ENCODE measurements around the gene CCDC170. TPM values are rescaled to one million over a fixed set of nuclear protein-coding genes. Genes with fewer than 3 reads are reported as not detected.
A peak's percentile ranks its signal among the peaks of the same experiment; 100 is the strongest.
"Not testable (repeated sequence)": the region's sequence is repeated elsewhere in the genome, so short reads cannot be mapped to it uniquely, and the experiment has no call there.

The CCDC170 gene
- total RNA-seq, 1 donor from 2014 or later = 1.9 TPM

DNA sequence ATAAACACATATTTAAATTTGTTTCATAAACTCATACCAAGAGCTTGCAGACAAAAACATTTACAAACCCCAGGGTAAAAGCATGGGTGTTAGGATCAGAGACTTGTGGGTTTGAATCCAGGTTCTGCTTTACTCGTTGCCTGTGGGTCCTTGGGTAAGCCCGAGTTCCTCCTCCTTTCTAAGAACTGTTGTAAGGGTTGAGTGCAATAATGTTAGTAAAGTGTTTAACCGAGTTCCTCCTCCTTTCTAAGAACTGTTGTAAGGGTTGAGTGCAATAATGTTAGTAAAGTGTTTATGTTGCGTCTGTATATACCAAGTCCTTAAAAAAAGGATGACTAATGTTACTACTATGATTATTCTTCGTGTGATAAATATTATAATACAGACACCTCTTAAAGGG is 18.7 kb downstream of the CCDC170 start:
- Mint-ChIP-seq H3K9me3 (peaks cover 5% of the 10 kb centered on the region), H3K4me3 (no peak overlapping the region), H3K27ac (no peak overlapping the region), H3K36me3 (no peaks in the 10 kb centered on the region), H3K27me3 (no peaks in the 10 kb centered on the region), H3K4me1 (ENCODE audit: unreplicated experiment) (no peaks in the 10 kb centered on the region)
- DNase-seq (ENCODE audit: extremely low spot score, unreplicated experiment) = peak; percentile 2
- TF ChIP-seq, protein P1, sequence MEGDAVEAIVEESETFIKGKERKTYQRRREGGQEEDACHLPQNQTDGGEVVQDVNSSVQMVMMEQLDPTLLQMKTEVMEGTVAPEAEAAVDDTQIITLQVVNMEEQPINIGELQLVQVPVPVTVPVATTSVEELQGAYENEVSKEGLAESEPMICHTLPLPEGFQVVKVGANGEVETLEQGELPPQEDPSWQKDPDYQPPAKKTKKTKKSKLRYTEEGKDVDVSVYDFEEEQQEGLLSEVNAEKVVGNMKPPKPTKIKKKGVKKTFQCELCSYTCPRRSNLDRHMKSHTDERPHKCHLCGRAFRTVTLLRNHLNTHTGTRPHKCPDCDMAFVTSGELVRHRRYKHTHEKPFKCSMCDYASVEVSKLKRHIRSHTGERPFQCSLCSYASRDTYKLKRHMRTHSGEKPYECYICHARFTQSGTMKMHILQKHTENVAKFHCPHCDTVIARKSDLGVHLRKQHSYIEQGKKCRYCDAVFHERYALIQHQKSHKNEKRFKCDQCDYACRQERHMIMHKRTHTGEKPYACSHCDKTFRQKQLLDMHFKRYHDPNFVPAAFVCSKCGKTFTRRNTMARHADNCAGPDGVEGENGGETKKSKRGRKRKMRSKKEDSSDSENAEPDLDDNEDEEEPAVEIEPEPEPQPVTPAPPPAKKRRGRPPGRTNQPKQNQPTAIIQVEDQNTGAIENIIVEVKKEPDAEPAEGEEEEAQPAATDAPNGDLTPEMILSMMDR (conservative IDR thresholded peaks at IDR 0.05) = no peak

DNA sequence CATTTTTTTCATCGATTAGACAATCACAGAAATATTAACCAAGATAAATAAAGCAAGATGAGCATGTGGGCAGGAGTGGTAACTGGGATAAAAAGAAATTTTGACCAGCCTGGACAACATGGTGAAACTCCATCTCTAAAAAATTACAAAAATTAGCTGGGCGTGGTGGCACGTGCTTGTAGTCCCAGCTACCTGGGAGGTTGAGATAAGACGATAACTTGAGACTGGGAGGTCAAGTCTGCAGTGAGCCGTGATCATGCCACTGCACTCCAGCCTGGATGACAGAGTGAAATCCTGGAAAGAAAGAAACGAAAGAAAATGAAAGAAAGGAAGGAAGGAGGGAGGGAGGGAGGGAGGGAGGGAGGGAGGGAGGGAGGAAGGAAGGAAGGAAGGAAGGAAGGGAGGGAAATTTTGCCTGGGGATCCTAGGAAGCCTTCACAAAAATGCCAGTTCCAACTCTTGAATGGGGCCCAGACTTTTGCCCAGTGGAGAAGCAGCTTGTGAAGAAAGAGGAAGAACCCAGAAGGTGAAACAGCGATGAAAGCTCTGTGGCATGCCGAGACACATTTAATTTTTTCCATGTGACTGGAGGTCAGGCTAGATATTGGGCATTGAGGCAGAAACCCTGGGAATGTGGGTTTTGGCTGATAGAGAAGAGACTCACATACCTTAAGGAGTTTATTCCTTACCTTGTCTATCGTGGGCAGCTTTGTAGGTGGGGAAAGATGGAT is 20.3 kb downstream of the CCDC170 start:
- no peak for DNase-seq (ENCODE audit: extremely low spot score, unreplicated experiment)
- peaks cover 5% of the 10 kb centered on the region for H3K9me3 Mint-ChIP-seq
- TF ChIP-seq, protein P1 (conservative IDR thresholded peaks at IDR 0.05) = no peak
- no peaks in the 10 kb centered on the region for H3K27me3 Mint-ChIP-seq
- H3K27ac Mint-ChIP-seq = no peak overlapping the region
- H3K36me3 Mint-ChIP-seq = no peaks in the 10 kb centered on the region
- no peak overlapping the region for H3K4me3 Mint-ChIP-seq
- no peaks in the 10 kb centered on the region for H3K4me1 Mint-ChIP-seq (ENCODE audit: unreplicated experiment)

DNA sequence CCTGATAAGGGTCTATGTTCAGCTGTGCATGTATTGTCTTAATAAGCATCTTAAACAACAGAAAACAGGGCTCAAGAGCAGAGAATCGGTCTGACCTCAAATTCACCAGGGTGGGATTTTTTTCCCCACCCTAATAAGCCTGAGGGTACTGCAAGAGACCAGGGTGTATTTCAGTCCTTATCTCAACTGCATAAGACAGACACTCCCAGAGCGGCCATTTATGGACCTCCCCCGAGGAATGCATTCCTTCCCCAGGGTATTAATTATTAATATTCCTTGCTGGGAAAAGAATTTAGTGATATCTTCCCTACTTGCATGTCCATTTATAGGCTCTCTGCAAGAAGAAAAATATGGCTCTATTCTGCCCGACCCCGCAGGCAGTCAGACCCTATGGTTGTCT is 25.2 kb downstream of the CCDC170 start:
- DNase-seq (ENCODE audit: extremely low spot score, unreplicated experiment); H3K27me3 Mint-ChIP-seq; H3K27ac Mint-ChIP-seq; H3K4me1 Mint-ChIP-seq (ENCODE audit: unreplicated experiment); H3K4me3 Mint-ChIP-seq; H3K36me3 Mint-ChIP-seq: not testable (repeated sequence)
- H3K9me3 Mint-ChIP-seq = peaks cover 11% of the 10 kb centered on the region

DNA sequence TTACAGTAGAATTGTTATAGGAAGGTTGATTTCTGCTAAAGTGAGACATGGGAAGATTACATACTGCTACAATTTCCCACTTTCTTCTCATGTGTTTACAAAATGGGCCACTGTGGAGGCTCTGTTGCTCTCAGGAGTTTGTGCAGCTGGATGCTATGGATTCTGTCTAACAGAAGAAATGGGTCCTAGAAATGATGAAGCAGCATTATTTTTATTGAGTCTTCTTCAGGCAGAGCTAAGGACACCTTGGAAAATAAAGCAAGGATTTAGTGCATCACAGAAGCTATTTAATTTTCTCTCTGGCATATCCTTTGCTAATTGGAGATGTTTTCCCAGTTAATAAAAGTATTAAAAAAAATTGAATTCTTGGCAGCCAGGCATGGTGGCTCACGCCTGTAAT is 29.2 kb downstream of the CCDC170 start:
- H3K9me3 Mint-ChIP-seq = peaks cover 6% of the 10 kb centered on the region
- H3K4me1 Mint-ChIP-seq (ENCODE audit: unreplicated experiment) = no peaks in the 10 kb centered on the region
- H3K4me3 Mint-ChIP-seq = no peak overlapping the region
- no peak for DNase-seq (ENCODE audit: extremely low spot score, unreplicated experiment)
- H3K27ac Mint-ChIP-seq = no peak overlapping the region
- no peaks in the 10 kb centered on the region for H3K27me3 Mint-ChIP-seq
- peaks cover 4% of the 10 kb centered on the region for H3K36me3 Mint-ChIP-seq
- TF ChIP-seq, protein P1 (conservative IDR thresholded peaks at IDR 0.05) = no peak

DNA sequence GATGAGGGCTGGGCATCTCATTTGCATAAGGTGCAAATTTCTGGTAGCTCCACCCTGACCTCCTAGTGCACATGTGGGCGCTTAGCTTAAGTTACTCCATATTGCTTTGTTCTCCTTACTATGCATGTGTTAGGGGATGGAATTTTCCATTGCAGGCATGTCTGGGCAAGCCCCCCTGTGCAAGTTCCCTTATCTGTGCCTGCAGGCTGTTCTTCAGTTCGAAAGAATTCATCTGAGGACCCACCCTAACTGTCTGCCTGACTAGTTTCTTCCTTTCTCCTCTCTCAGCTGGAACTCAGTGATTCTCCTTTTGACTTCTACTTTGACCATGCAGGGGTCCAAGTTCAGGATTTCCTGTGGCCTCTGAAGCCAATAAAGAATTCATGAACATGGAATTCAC is 30.2 kb downstream of the CCDC170 start:
- Mint-ChIP-seq H3K27ac (peak overlapping the region; percentile 4), H3K4me1 (ENCODE audit: unreplicated experiment) (no peaks in the 10 kb centered on the region), H3K4me3 (no peak overlapping the region), H3K36me3 (peaks cover 4% of the 10 kb centered on the region), H3K9me3 (peaks cover 6% of the 10 kb centered on the region), H3K27me3 (no peaks in the 10 kb centered on the region)
- no peak for DNase-seq (ENCODE audit: extremely low spot score, unreplicated experiment)
- TF ChIP-seq, protein P1 (conservative IDR thresholded peaks at IDR 0.05) = no peak

DNA sequence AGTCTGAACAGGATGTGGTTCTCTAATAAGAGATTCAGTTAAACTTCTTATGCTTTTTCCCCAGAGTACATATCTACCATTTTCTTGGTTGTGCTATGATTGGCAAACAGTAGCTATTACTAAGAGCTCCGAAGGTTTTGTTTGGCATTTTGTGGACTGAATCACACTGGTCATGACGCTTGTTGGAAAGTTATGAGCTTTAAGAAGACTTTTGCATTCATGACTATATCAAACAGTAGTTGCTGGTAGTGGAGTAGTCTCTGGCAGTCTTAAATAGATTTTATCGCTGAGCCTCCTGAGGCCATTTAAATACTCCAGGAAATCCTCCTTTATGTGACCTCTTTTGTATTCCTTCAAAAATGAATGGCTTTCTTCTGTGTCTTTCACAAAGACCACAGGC is 40.8 kb downstream of the CCDC170 start:
- DNase-seq (ENCODE audit: extremely low spot score, unreplicated experiment) = no peak
- H3K4me1 Mint-ChIP-seq (ENCODE audit: unreplicated experiment) = no peaks in the 10 kb centered on the region
- H3K27me3 Mint-ChIP-seq = peaks cover 4% of the 10 kb centered on the region

More for the DNA sequence above, 40.8 kb downstream of the CCDC170 start:
- peaks cover 9% of the 10 kb centered on the region for H3K9me3 Mint-ChIP-seq
- H3K4me3 Mint-ChIP-seq = no peak overlapping the region
- no peaks in the 10 kb centered on the region for H3K36me3 Mint-ChIP-seq
- TF ChIP-seq, protein P1 (conservative IDR thresholded peaks at IDR 0.05) = no peak
- no peak overlapping the region for H3K27ac Mint-ChIP-seq

All from type B pancreatic cell (in vitro differentiated cells).